Upper lobe of left lung (tissue), 6 donors: ENCODE data around the gene BBS9. TPM values are rescaled to one million over a fixed set of nuclear protein-coding genes. Genes with fewer than 3 reads are reported as not detected.

ENCODE experiments used
- ATAC-seq, 2 donors: fragments of 200-7000 bp; cut with Tn5 transposase; one replicate each; pipeline ENCODE4 v1.9.1; 2022; ENCODE audit warnings: mild to moderate bottlenecking in 2 of 2, moderate library complexity in 2 of 2; ENCODE audit not compliant: low FRiP score in 2 of 2
- DNase-seq, 2 donors: peaks; one replicate each; pipeline ENCODE4 v3.0.0-alpha.2; 2019 to 2020
- H3K27ac ChIP-seq, 4 donors: fragments of 200-600 bp; sonication (generic); one replicate each; pipeline ENCODE4 v1.5.1; 2016 to 2019
- H3K27me3 ChIP-seq, 4 donors: fragments of 200-600 bp; sonication (generic); one replicate each; pipeline ENCODE4 v1.5.1; 2017 to 2019
- H3K36me3 ChIP-seq, 4 donors: fragments of 200-600 bp; sonication (generic); one replicate each; pipeline ENCODE4 v1.5.1; 2016 to 2019
- H3K4me1 ChIP-seq, 4 donors: fragments of 200-600 bp; sonication (generic); one replicate each; pipeline ENCODE4 v1.5.1; 2018 to 2019
- H3K4me3 ChIP-seq, 4 donors: fragments of 200-600 bp; sonication (generic); one replicate each; pipeline ENCODE4 v1.5.1; 2017 to 2019; ENCODE audit warnings: mild to moderate bottlenecking in 2 of 4, moderate library complexity in 1 of 4
- H3K9me3 ChIP-seq, 4 donors: fragments of 200-600 bp; sonication (generic); one replicate each; pipeline ENCODE4 v1.5.1; 2018 to 2019
- EP300 ChIP-seq, 4 donors: sonication (generic); formaldehyde crosslinking; IDR thresholded peaks; one replicate each; pipeline ENCODE4 v1.5.1; 2017; ENCODE audit warnings: antibody characterized with exemption in 4 of 4, control low read depth in 2 of 4
- POLR2A ChIP-seq, 4 donors: fragments of 450-650 bp; IDR thresholded peaks; one replicate each; pipeline ENCODE4 v1.5.1; 2016 to 2017; ENCODE audit warnings: antibody characterized with exemption in 4 of 4, mild to moderate bottlenecking in 2 of 4
- POLR2AphosphoS5 ChIP-seq, 2 donors: sonication (generic); formaldehyde crosslinking; IDR thresholded peaks; one replicate each; pipeline ENCODE4 v1.5.1; 2017; ENCODE audit warnings: antibody characterized with exemption in 2 of 2
- WGBS, 2 donors: methylation state at CpG; one replicate each; pipeline ENCODE4 v1.1.5; 2017 to 2018; 5-methylcytosine and 5-hydroxymethylcytosine counted together
- total RNA-seq, 6 donors: library from RNA; depleted of rRNA in 4 of 6; stranded (reverse); fragments of >200 nt in 4 of 6; gene quantifications; one replicate each; pipeline versions ENCODE4 v1.1.0 to v1.2.1, GENCODE V29; 2016 to 2021
- TF ChIP-seq, protein P1 (sequence below), 6 experiments: fragments of 450-650 bp in 4 of 6; fragments of 200-600 bp in 2 of 6; sonication (generic) in 2 of 6; IDR thresholded peaks; one replicate each; pipeline ENCODE4 v1.5.1; 2016 to 2019; ENCODE audit warnings: antibody characterized with exemption in 6 of 6
- donor health status: DM: no; HTN: no; CAD: no; lungs with moderate emphysema.
- donor health status: DM: no; HTN: yes; CAD: no; lungs with severe emphysema.

Gene BBS9
- total RNA-seq, 6 donors from 2014 or later = 14.5 to 72.3 (median 20.6) TPM

DNA sequence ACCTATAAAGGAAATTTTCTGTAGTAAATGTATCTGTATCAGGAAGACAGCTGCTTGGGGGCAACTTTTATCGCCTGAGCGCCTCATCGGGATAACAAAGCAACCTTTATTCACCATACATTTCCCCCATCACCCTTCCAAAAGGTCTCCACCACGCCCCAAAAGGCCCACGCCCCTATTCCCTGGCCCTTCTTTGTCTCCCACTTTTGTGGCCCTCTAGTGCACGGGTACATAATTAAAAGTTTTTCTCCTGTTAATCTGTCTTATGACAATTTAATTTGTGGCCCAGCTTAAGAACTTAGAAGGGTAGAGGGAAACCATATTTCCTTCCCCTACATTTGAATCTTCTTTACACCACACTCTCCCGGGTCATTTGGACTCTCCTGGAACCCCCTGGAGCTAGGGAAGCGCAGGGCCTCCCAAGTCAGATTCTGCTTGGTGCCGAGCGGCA lies 20.8 kb upstream of the BBS9 start:
- peaks cover 22 to 37% (median 27%) of the 10 kb centered on the region in 4 donors for H3K4me1 ChIP-seq

DNA sequence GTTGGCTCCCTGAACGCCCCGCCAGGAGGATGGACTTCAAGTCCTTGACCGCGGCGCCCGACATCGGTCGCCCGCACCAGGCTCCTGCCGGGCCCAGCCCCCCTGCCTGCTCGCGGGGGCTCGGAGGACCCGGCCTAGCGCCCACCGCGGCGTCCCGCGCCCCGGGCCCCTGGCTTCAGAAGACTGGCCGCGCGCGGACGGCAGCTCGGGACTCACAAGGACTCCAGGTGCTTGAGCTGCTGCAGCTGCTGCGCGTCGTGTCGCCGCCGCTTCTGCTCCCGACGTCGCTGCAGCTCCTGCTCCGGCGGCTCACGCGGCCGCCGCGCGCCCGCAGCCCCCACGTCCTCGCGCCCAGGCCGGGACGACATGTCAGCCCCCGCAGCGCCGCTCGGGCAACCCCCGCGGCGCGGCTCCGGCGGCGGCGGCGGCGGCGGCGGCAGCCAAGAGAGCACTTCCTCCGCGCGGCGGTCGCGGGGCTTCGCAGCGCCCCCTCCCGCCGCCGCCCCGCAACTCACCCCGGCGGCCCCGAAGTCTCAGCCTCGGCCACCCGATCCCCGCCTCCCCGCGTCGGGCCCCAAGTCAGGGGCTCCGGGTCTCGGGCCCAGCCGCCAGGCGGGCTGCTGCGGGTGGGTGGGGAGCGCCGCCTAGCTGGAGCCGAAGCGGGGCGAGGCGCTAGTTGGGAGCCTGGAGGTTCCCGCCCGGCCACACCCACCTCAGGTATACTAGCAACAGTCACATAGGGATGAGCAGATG lies 20.2 kb upstream of the BBS9 start, which contains the start of gene RP9:
Gene RP9 (minus strand): TSS at position 400 of the 753 bp plus-strand sequence. CDS start 32 bp downstream, at position 368.
- WGBS, 2 donors = 0 to 1% methylated on average over 14 to 40 of the region's 100 CpGs
- TF ChIP-seq, protein P1, sequence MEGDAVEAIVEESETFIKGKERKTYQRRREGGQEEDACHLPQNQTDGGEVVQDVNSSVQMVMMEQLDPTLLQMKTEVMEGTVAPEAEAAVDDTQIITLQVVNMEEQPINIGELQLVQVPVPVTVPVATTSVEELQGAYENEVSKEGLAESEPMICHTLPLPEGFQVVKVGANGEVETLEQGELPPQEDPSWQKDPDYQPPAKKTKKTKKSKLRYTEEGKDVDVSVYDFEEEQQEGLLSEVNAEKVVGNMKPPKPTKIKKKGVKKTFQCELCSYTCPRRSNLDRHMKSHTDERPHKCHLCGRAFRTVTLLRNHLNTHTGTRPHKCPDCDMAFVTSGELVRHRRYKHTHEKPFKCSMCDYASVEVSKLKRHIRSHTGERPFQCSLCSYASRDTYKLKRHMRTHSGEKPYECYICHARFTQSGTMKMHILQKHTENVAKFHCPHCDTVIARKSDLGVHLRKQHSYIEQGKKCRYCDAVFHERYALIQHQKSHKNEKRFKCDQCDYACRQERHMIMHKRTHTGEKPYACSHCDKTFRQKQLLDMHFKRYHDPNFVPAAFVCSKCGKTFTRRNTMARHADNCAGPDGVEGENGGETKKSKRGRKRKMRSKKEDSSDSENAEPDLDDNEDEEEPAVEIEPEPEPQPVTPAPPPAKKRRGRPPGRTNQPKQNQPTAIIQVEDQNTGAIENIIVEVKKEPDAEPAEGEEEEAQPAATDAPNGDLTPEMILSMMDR (IDR thresholded peaks at IDR 0.05) = peak; percentile 84 to 95 (median 88)
- TF ChIP-seq POLR2A (IDR thresholded peaks at IDR 0.05) (peak in 1 of 4 donors; percentile 59), POLR2AphosphoS5 (IDR thresholded peaks at IDR 0.05) (no peak)
- H3K4me1 ChIP-seq = peaks cover 22 to 37% (median 27%) of the 10 kb centered on the region in 4 donors
- H3K36me3 ChIP-seq = no peaks in the 10 kb centered on the region
- H3K4me3 ChIP-seq = peak within 1 kb of the TSS; percentile 62 to 99 (median 98)
- H3K27me3 ChIP-seq = no peaks in the 10 kb centered on the region
- H3K9me3 ChIP-seq = no peaks in the 10 kb centered on the region
- H3K27ac ChIP-seq = peak within 1 kb of the TSS; percentile 79 to 93 (median 83)
- DNase-seq = peak; percentile 72 to 96
- ATAC-seq = peak; percentile 77 to 98

More for the DNA sequence above, 20.8 kb upstream of the BBS9 start:
- Histone ChIP-seq H3K27me3 (no peaks in the 10 kb centered on the region), H3K27ac (peak overlapping the region; percentile 79 to 93 (median 83)), H3K36me3 (peaks cover 0 to under 1% (median under 1%) of the 10 kb centered on the region in 4 donors), H3K9me3 (no peaks in the 10 kb centered on the region), H3K4me3 (peak overlapping the region; percentile 62 to 99 (median 98))
- DNase-seq = no peak
- 0 to 1% methylated on average over 10 of the region's 10 CpGs for WGBS, 2 donors
- ATAC-seq = peak in 1 of 2 donors; percentile 14
- TF ChIP-seq, protein P1 (IDR thresholded peaks at IDR 0.05) = no peak
- TF ChIP-seq EP300 (IDR thresholded peaks at IDR 0.05) (no peak), POLR2A (IDR thresholded peaks at IDR 0.05) (no peak), POLR2AphosphoS5 (IDR thresholded peaks at IDR 0.05) (no peak)

- H3K36me3 ChIP-seq = no peaks in the 10 kb centered on the region
- ATAC-seq (no peak), DNase-seq (no peak)
- peaks cover 22 to 37% (median 27%) of the 10 kb centered on the region in 4 donors for H3K4me1 ChIP-seq
- H3K4me3 ChIP-seq = peak overlapping the region; percentile 53 to 99 (median 98)
- peak overlapping the region in 1 of 4 donors; percentile 93 for H3K27ac ChIP-seq
- no peaks in the 10 kb centered on the region for H3K9me3 ChIP-seq
- WGBS, 2 donors = 23 to 27% methylated on average over 11 of the region's 11 CpGs
- no peaks in the 10 kb centered on the region for H3K27me3 ChIP-seq
- TF ChIP-seq POLR2AphosphoS5 (IDR thresholded peaks at IDR 0.05) (no peak), EP300 (IDR thresholded peaks at IDR 0.05) (no peak)
- TF ChIP-seq, protein P1 (IDR thresholded peaks at IDR 0.05) = no peak
Observed at GRCh38 chr7:33109758-33110238, 19.6 kb upstream of the BBS9 start.

GRCh38 chr7:33111614-33112013 lies 17.8 kb upstream of the BBS9 start:
- no peak for TF ChIP-seq POLR2AphosphoS5 (IDR thresholded peaks at IDR 0.05)
- TF ChIP-seq POLR2A (IDR thresholded peaks at IDR 0.05) = no peak
- TF ChIP-seq EP300 (IDR thresholded peaks at IDR 0.05) = no peak
- TF ChIP-seq, protein P1 (IDR thresholded peaks at IDR 0.05) = no peak
- no peak overlapping the region for H3K27ac ChIP-seq
- H3K36me3 ChIP-seq = no peaks in the 10 kb centered on the region
- H3K4me1 ChIP-seq = peaks cover 22 to 27% (median 24%) of the 10 kb centered on the region in 4 donors
- no peaks in the 10 kb centered on the region for H3K27me3 ChIP-seq
- 71 to 77% methylated on average over 3 of the region's 3 CpGs for WGBS, 2 donors
- DNase-seq = no peak
- no peaks in the 10 kb centered on the region for H3K9me3 ChIP-seq
- ATAC-seq = no peak
- no peak overlapping the region for H3K4me3 ChIP-seq
